AG09319 (cell line): ENCODE results near the gene SUCLA2.
"Not testable (repeated sequence)": the region's sequence is repeated elsewhere in the genome, so short reads cannot be mapped to it uniquely, and the experiment has no call there.

ENCODE experiments used
- DNase-seq: peaks from one replicate; pipeline ENCODE4 v3.0.0-alpha.2; 2010; ENCODE audit warnings: low read depth; ENCODE audit errors: extremely low read depth
- TF ChIP-seq, protein P1 (sequence below): IDR thresholded peaks from 2 replicates; pipeline ENCODE4 v1.5.1; 2011; ENCODE audit warnings: low read depth, mild to moderate bottlenecking, inconsistent platforms, low read length, moderate library complexity

SUCLA2 gene

DNA sequence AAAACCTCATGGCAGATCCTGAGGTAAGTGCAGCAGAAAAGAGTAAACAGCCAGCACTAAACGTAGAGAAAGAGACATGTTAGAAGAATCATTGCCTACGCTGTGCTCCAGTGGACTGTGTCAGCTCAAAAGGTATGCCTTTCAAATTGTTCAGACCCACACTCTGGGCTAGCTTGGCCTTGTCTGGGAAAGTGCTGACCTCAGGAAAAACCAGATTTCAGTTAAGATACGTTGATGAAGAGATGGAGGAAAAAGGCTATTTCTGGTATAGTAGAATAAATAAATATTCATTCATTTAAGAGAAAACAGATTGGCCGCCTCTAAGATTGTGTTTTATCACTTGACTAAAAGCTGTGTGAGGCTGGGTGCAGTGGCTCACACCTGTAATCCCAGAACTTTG is 9.6 kb upstream of the SUCLA2 start:
- TF ChIP-seq, protein P1, sequence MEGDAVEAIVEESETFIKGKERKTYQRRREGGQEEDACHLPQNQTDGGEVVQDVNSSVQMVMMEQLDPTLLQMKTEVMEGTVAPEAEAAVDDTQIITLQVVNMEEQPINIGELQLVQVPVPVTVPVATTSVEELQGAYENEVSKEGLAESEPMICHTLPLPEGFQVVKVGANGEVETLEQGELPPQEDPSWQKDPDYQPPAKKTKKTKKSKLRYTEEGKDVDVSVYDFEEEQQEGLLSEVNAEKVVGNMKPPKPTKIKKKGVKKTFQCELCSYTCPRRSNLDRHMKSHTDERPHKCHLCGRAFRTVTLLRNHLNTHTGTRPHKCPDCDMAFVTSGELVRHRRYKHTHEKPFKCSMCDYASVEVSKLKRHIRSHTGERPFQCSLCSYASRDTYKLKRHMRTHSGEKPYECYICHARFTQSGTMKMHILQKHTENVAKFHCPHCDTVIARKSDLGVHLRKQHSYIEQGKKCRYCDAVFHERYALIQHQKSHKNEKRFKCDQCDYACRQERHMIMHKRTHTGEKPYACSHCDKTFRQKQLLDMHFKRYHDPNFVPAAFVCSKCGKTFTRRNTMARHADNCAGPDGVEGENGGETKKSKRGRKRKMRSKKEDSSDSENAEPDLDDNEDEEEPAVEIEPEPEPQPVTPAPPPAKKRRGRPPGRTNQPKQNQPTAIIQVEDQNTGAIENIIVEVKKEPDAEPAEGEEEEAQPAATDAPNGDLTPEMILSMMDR: no peak
- DNase-seq: no peak

DNA sequence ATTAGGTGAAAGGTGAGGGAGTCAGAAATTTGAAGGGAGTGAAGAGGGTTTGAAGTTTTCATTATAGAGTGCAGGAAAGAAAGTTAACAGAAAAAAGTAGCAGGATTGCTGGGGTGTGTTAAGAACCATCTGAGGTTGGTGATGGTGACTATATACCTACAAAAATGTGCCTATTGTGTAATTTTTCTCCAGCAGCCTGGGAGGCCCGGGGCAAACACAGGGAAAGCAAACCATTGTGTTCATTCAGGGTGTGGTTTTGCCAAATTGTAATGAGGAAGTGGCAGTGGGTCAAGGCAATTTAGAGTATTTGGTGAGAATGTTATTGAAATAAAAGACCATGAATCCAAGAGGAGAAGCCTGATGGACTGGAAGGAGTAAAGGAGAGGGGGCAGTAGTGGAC is 8.2 kb upstream of the SUCLA2 start:
- DNase-seq: peak; percentile 65
- TF ChIP-seq, protein P1: no peak; the same call in 1 of the 2 replicates

DNA sequence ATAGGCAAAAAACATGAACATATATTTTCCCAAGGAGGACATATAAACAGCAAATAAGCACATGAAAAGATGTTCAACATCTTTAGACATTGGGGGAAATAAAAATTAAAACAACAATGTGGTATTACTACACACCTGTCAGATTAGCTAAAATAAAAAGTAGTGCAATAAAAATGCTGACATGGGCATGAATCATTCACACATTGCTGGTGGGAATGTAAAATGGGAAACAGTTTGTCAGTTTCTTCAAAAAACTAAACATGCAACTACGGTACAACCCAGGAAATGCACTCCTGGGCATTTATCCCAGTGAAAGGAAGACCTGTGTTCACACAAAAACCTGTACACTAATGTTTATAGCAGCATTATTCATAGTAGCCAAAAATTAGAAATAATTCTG is 5.3 kb upstream of the SUCLA2 start:
- TF ChIP-seq, protein P1: no peak
- DNase-seq: no peak

GRCh38 chr13:48004201-48004600 is 3.1 kb upstream of the SUCLA2 start:
- TF ChIP-seq, protein P1: no peak
- DNase-seq: no peak

DNA sequence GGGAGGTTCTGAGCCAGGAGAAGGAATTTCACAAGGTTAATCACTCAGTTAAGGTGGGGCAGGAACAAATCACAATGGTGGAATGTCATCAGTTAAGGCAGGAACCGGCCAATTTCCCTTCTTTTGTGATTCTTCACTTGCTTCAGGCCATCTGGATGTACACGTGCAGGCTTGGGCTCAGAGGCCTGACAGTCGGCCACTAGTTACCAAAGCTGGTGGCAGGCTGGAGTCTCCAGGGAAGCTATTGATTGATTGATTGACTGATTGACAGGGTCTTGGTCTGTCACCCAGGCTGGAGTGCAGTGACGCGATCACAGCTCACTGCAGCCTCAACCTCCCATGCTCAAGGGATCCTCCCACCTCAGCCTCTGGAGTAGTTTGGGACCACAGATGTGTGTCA is 926 bp upstream of the SUCLA2 start:
- DNase-seq: not testable (repeated sequence)

- DNase-seq: no peak
Measured at GRCh38 chr13:48000559-48001113, 437 bp downstream of the SUCLA2 start.

GRCh38 chr13:47999973-48000372 is 1.1 kb downstream of the SUCLA2 start:
- TF ChIP-seq, protein P1: no peak
- no peak for DNase-seq

More at GRCh38 chr13:48000559-48001113, 437 bp downstream of the SUCLA2 start:
- TF ChIP-seq, protein P1: no peak

DNA sequence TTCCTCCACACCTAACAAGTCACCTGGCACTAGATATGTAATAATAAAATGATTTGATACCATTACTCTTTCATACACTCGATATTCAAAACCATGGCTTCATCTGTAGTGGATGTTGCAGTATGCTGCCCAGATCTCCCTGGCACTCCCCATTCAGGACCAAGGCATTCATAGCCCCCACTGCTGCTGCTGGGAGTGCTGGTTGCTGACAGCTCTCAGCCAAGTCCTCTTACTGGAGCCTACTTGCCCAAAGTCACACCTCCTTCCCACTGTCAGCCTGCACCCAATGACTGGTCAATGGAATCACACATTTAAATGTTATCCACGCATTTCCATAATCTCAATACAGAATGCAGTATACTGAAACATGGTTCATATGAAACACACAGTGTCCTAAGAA is 3.7 kb downstream of the SUCLA2 start:
- no peak for DNase-seq
- TF ChIP-seq, protein P1: no peak
